K562 (cell line): ENCODE measurements around the gene CABLES1. TPM values are rescaled to one million over a fixed set of nuclear protein-coding genes. Genes with fewer than 3 reads are reported as not detected.

Experiments used
- ARID1B ChIP-seq: fragments of 450-650 bp; IDR thresholded peaks from 2 replicates; pipeline ENCODE4 v1.6.1; 2016; ENCODE audit warnings: antibody characterized with exemption, mild to moderate bottlenecking, inconsistent platforms
- ATF7 ChIP-seq: fragments of 450-650 bp; IDR thresholded peaks from 2 replicates; pipeline ENCODE4 v1.7.1; 2014; ENCODE audit warnings: mild to moderate bottlenecking, moderate library complexity
- BACH1 ChIP-seq: fragments of 200-800 bp; sonication (Bioruptor generic); IDR thresholded peaks from 2 replicates; pipeline ENCODE4 v1.6.1; 2016; ENCODE audit warnings: missing genetic modification characterization, missing compliant biosample characterization
- CBX1 ChIP-seq: sonication (generic); IDR thresholded peaks from 2 replicates; pipeline ENCODE4 v1.6.1; 2016; ENCODE audit warnings: antibody characterized with exemption, low read depth, mild to moderate bottlenecking
- DPF2 ChIP-seq: fragments of 450-650 bp; IDR thresholded peaks from 2 replicates; pipeline ENCODE4 v1.6.1; 2016
- FOSL1 ChIP-seq: fragments of 200-800 bp; sonication (Bioruptor generic); conservative IDR thresholded peaks from 2 replicates; pipeline ENCODE4 v1.6.1; 2016; ENCODE audit warnings: missing genetic modification characterization, missing compliant biosample characterization
- FOXK2 ChIP-seq, 2 experiments: fragments of 450-650 bp; IDR thresholded peaks in 1 of 2; conservative IDR thresholded peaks in 1 of 2; 2 replicates each; pipeline ENCODE4 v1.6.1; 2016; ENCODE audit warnings: low read depth in 2 of 2, mild to moderate bottlenecking in 1 of 2
- GABPA ChIP-seq: fragments of 200-800 bp; sonication (Bioruptor generic); conservative IDR thresholded peaks from 2 replicates; pipeline ENCODE4 v1.6.1; 2016; ENCODE audit warnings: low read depth, missing genetic modification characterization, missing compliant biosample characterization
- HDAC2 ChIP-seq: fragments of 450-650 bp; IDR thresholded peaks from 2 replicates; pipeline ENCODE4 v1.6.1; 2016; ENCODE audit warnings: mild to moderate bottlenecking
- HEY1 ChIP-seq: fragments of 250-450 bp; sonication (Bioruptor Pico); IDR thresholded peaks from 2 replicates; pipeline ENCODE4 v1.5.0; 2020; ENCODE audit warnings: mild to moderate bottlenecking, moderate library complexity, borderline replicate concordance
- JUN ChIP-seq, 2 experiments: sonication (generic) in 1 of 2; formaldehyde crosslinking in 1 of 2; IDR thresholded peaks; 2 replicates each; pipeline versions ENCODE4 v1.6.1 to v1.8.0; 2012 to 2022; ENCODE audit warnings: borderline replicate concordance in 2 of 2, mild to moderate bottlenecking in 2 of 2, improper control_type of control experiment in 1 of 2, low read depth in 1 of 2, low read length in 1 of 2, missing genetic modification reagents in 1 of 2
- JUND ChIP-seq, 2 experiments: IDR thresholded peaks; 2 replicates in 1 of 2; 3 replicates in 1 of 2; pipeline ENCODE4 v1.6.1; 2011; ENCODE audit warnings: borderline replicate concordance in 2 of 2, low read depth in 2 of 2, low read length in 2 of 2, improper control_type of control experiment in 1 of 2, missing biosample characterization in 1 of 2, missing genetic modification characterization in 1 of 2, missing genetic modification reagents in 1 of 2
- KLF6 ChIP-seq: fragments of 250-450 bp; sonication (Bioruptor Pico); IDR thresholded peaks from 2 replicates; pipeline ENCODE4 v1.4.0; 2020; ENCODE audit warnings: mild to moderate bottlenecking, moderate library complexity, borderline replicate concordance
- LARP7 ChIP-seq: fragments of 450-650 bp; IDR thresholded peaks from 2 replicates; pipeline ENCODE4 v1.6.1; 2016
- MXI1 ChIP-seq: IDR thresholded peaks from 2 replicates; pipeline ENCODE4 v1.6.1; 2011; ENCODE audit warnings: low read depth, mild to moderate bottlenecking, improper control_type of control experiment, low read length
- NCOA2 ChIP-seq, 2 experiments: fragments of 450-650 bp; IDR thresholded peaks; 2 replicates each; pipeline ENCODE4 v1.6.1; 2018; ENCODE audit warnings: mild to moderate bottlenecking in 2 of 2, moderate library complexity in 1 of 2; ENCODE audit not compliant: partially characterized antibody in 2 of 2
- NFE2 ChIP-seq: IDR thresholded peaks from 2 replicates; pipeline ENCODE4 v1.6.1; 2014; ENCODE audit warnings: antibody characterized with exemption, low read depth
- NR4A1 ChIP-seq, 2 experiments: fragments of 250-450 bp in 1 of 2; fragments of 450-650 bp in 1 of 2; sonication (Bioruptor Pico) in 1 of 2; IDR thresholded peaks; 2 replicates each; pipeline versions ENCODE4 v1.4.0 to v1.6.1; 2016 to 2020; ENCODE audit warnings: mild to moderate bottlenecking in 2 of 2, missing compliant biosample characterization in 1 of 2, missing genetic modification characterization in 1 of 2, moderate library complexity in 1 of 2
- PHF8 ChIP-seq: fragments of 200-600 bp; sonication (generic); IDR thresholded peaks from 2 replicates; pipeline ENCODE4 v1.6.1; 2012; ENCODE audit warnings: mixed run types, mild to moderate bottlenecking, inconsistent platforms, low read length, moderate library complexity, borderline replicate concordance
- SOX6 ChIP-seq: fragments of 450-650 bp; IDR thresholded peaks from 2 replicates; pipeline ENCODE4 v1.6.1; 2014; ENCODE audit warnings: mild to moderate bottlenecking
- ZKSCAN8 ChIP-seq: fragments of 200-800 bp; sonication (Bioruptor generic); IDR thresholded peaks from 2 replicates; pipeline ENCODE4 v1.6.1; 2016; ENCODE audit warnings: missing genetic modification characterization, missing compliant biosample characterization
- ZNF23 ChIP-seq: fragments of 250-450 bp; sonication (Bioruptor Pico); IDR thresholded peaks from 2 replicates; pipeline ENCODE4 v1.4.0; 2020; ENCODE audit warnings: mild to moderate bottlenecking
- ZNF584 ChIP-seq: fragments of 200-800 bp; sonication (Bioruptor generic); IDR thresholded peaks from 2 replicates; pipeline ENCODE4 v1.6.1; 2016; ENCODE audit warnings: low read depth, mild to moderate bottlenecking, missing genetic modification characterization, missing compliant biosample characterization
- polyA plus RNA-seq, 8 experiments: library from polyadenylated mRNA; depleted of rRNA in 4 of 8; stranded (reverse) in 5 of 8; unstranded in 3 of 8; fragments of >200 nt; fragmentation: Nextera tagmentation in 2 of 8; fragmentation: Illumina TruSeq in 1 of 8; extraction: Ambion mirVana in 2 of 8; extraction: Trizol in 1 of 8; gene quantifications; 2 replicates each; pipeline versions ENCODE4 v1.2.1 to v1.2.3, GENCODE V29; 2011 to 2014; ENCODE audit warnings: inconsistent platforms in 1 of 8, missing spikeins in 1 of 8
- total RNA-seq, 7 experiments: library from RNA; depleted of rRNA in 6 of 7; stranded (reverse); fragments of >200 nt in 6 of 7; fragmentation: Illumina TruSeq in 2 of 7; extraction: Trizol in 2 of 7; gene quantifications; 2 replicates each; pipeline versions ENCODE4 v1.2.1 to v1.2.3, GENCODE V29; 2011 to 2021; ENCODE audit warnings: low replicate concordance in 1 of 7
- TF ChIP-seq, protein P1 (sequence below), 3 experiments: fragments of 200-800 bp in 1 of 3; fragments of 250-450 bp in 1 of 3; fragments of 450-650 bp in 1 of 3; sonication (Bioruptor Pico) in 1 of 3; sonication (Bioruptor generic) in 1 of 3; formaldehyde crosslinking in 1 of 3; IDR thresholded peaks; 2 replicates each; pipeline versions ENCODE4 v1.6.1 to v1.8.0; 2016 to 2022; ENCODE audit warnings: mild to moderate bottlenecking in 2 of 3, missing genetic modification characterization in 2 of 3, missing compliant biosample characterization in 1 of 3, moderate library complexity in 1 of 3

CABLES1 gene
- total and polyA plus RNA-seq, 9 of the 15 experiments (the other 6 are each of a cell fraction or from before 2014, with no cell fraction given), result 0.04 to 0.10 (median 0.06) TPM; not detected in 3

GRCh38 chr18:23226930-23227725 is 91.8 kb downstream of the CABLES1 start (continued):
- 0 out of 2 replicates have a peak, but pooled peaks have one; percentile 36 for TF ChIP-seq BACH1 (tag)
- peak; percentile 50; the same call in 1 of the 2 replicates for TF ChIP-seq SOX6
- TF ChIP-seq JUND (IDR thresholded peaks at IDR 0.05; ENCODE audit: borderline replicate concordance, low read depth, low read length), result peak; percentile 89
- TF ChIP-seq JUND (tag; IDR thresholded peaks at IDR 0.05; ENCODE audit: borderline replicate concordance, low read depth, low read length), result peak; percentile 96
- TF ChIP-seq ZNF23 (CRISPR knock-in tag), result no peak
- TF ChIP-seq ZKSCAN8 (CRISPR knock-in tag), result peak; percentile 61; the same call in 1 of the 2 replicates
- TF ChIP-seq ARID1B, result peak; percentile 48; the same call in 1 of the 2 replicates
- peak; percentile 39; the same call in 1 of the 2 replicates for TF ChIP-seq DPF2
- no peak for TF ChIP-seq NR4A1 (CRISPR knock-in tag; IDR thresholded peaks at IDR 0.05)
- peak; percentile 72 for TF ChIP-seq NR4A1 (tag; IDR thresholded peaks at IDR 0.05)
- TF ChIP-seq ZNF584, result peak; percentile 92
- peak in 1 of 2 experiments; percentile 47; a peak in 1 of 4 replicates for TF ChIP-seq FOXK2 (conservative IDR thresholded peaks at IDR 0.05 in 1 of 2, IDR thresholded peaks at IDR 0.05 in 1 of 2; ENCODE audit: low read depth in 2 of 2)
- TF ChIP-seq JUN (IDR thresholded peaks at IDR 0.05; ENCODE audit: borderline replicate concordance, low read depth, low read length), result peak; percentile 81; the same call in 1 of the 2 replicates
- no peak for TF ChIP-seq JUN (CRISPR knock-in tag; IDR thresholded peaks at IDR 0.05; ENCODE audit: borderline replicate concordance)
- TF ChIP-seq GABPA, result 0 out of 2 replicates have a peak, but pooled peaks have one; percentile 44
- no peak for TF ChIP-seq LARP7
- TF ChIP-seq, protein P1, sequence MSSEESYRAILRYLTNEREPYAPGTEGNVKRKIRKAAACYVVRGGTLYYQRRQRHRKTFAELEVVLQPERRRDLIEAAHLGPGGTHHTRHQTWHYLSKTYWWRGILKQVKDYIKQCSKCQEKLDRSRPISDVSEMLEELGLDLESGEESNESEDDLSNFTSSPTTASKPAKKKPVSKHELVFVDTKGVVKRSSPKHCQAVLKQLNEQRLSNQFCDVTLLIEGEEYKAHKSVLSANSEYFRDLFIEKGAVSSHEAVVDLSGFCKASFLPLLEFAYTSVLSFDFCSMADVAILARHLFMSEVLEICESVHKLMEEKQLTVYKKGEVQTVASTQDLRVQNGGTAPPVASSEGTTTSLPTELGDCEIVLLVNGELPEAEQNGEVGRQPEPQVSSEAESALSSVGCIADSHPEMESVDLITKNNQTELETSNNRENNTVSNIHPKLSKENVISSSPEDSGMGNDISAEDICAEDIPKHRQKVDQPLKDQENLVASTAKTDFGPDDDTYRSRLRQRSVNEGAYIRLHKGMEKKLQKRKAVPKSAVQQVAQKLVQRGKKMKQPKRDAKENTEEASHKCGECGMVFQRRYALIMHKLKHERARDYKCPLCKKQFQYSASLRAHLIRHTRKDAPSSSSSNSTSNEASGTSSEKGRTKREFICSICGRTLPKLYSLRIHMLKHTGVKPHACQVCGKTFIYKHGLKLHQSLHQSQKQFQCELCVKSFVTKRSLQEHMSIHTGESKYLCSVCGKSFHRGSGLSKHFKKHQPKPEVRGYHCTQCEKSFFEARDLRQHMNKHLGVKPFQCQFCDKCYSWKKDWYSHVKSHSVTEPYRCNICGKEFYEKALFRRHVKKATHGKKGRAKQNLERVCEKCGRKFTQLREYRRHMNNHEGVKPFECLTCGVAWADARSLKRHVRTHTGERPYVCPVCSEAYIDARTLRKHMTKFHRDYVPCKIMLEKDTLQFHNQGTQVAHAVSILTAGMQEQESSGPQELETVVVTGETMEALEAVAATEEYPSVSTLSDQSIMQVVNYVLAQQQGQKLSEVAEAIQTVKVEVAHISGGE (CRISPR knock-in tag; IDR thresholded peaks at IDR 0.05), result peak in 1 of 3 experiments; percentile 57; a peak in 2 of 6 replicates
- no peak for TF ChIP-seq CBX1
- no peak for TF ChIP-seq HDAC2
- 0 out of 2 replicates have a peak, but pooled peaks have one; percentile 66 for TF ChIP-seq KLF6 (CRISPR knock-in tag)
- TF ChIP-seq FOSL1 (tag), result peak; percentile 96
- TF ChIP-seq MXI1, result no peak
- peak; percentile 12; the same call in 1 of the 2 replicates for TF ChIP-seq NFE2
- TF ChIP-seq HEY1 (CRISPR knock-in tag), result no peak
- no peak for TF ChIP-seq NCOA2 (IDR thresholded peaks at IDR 0.05; ENCODE audit: partially characterized antibody in 2 of 2)
- no peak for TF ChIP-seq PHF8
- TF ChIP-seq ATF7, result peak; percentile 69
